ENCODE results near the gene CIB4. TPM values are rescaled to one million over a fixed set of nuclear protein-coding genes. Genes with fewer than 3 reads are reported as not detected.

The CIB4 gene
- total RNA-seq, 2 donors from 2014 or later: not detected

GRCh38 chr2:26537826-26538475 lies 103.2 kb downstream of the CIB4 start:
- Histone ChIP-seq H3K9me3 (no peaks in the 10 kb centered on the region), H3K27me3 (no peaks in the 10 kb centered on the region), H3K27ac (no peak overlapping the region), H3K4me1 (peaks cover 13% of the 10 kb centered on the region), H3K36me3 (replicated peaks in 1 of 2; ENCODE audit: insufficient read depth in 1 of 2, low read depth in 2 of 2) (no peaks in the 10 kb centered on the region), H3K4me3 (no peak overlapping the region)
- intact Hi-C loops (cut with DNase I): no loop called here
- TF ChIP-seq POLR2A (IDR thresholded peaks at IDR 0.05): no peak
- TF ChIP-seq CTCF (IDR thresholded peaks at IDR 0.05): no peak
- WGBS, 2 donors: 80 to 86% methylated on average over 11 to 14 of the region's 14 CpGs
- ATAC-seq (no peak), DNase-seq (no peak)

GRCh38 chr2:26537069-26537825 lies 103.9 kb downstream of the CIB4 start:
- Histone ChIP-seq H3K36me3 (replicated peaks in 1 of 2; ENCODE audit: insufficient read depth in 1 of 2, low read depth in 2 of 2) (no peaks in the 10 kb centered on the region), H3K9me3 (no peaks in the 10 kb centered on the region), H3K27ac (no peak overlapping the region), H3K4me1 (peaks cover 7% of the 10 kb centered on the region), H3K27me3 (no peaks in the 10 kb centered on the region), H3K4me3 (no peak overlapping the region)
- WGBS, 2 donors: 75 to 83% methylated on average over 10 to 16 of the region's 17 CpGs
- ATAC-seq (no peak), DNase-seq (no peak)
- intact Hi-C loops (cut with DNase I): no loop called here
- TF ChIP-seq CTCF (IDR thresholded peaks at IDR 0.05): no peak
- TF ChIP-seq POLR2A (IDR thresholded peaks at IDR 0.05): no peak

- 80 to 92% methylated on average over 15 to 20 of the region's 20 CpGs for WGBS, 2 donors
- Histone ChIP-seq H3K9me3 (no peaks in the 10 kb centered on the region), H3K27ac (no peak overlapping the region), H3K36me3 (replicated peaks in 1 of 2; ENCODE audit: insufficient read depth in 1 of 2, low read depth in 2 of 2) (no peaks in the 10 kb centered on the region), H3K27me3 (no peaks in the 10 kb centered on the region), H3K4me3 (no peak overlapping the region), H3K4me1 (no peaks in the 10 kb centered on the region)
- DNase-seq (no peak), ATAC-seq (no peak)
- intact Hi-C loops (cut with DNase I): no loop called here
- TF ChIP-seq CTCF (IDR thresholded peaks at IDR 0.05): no peak
- TF ChIP-seq POLR2A (IDR thresholded peaks at IDR 0.05): no peak
Observed at GRCh38 chr2:26536371-26537068, 104.6 kb downstream of the CIB4 start.

GRCh38 chr2:26535663-26536275 lies 105.4 kb downstream of the CIB4 start:
- intact Hi-C loops (cut with DNase I): no loop called here
- TF ChIP-seq CTCF (IDR thresholded peaks at IDR 0.05) (no peak), POLR2A (IDR thresholded peaks at IDR 0.05) (no peak)
- H3K27ac ChIP-seq: no peak overlapping the region
- no peaks in the 10 kb centered on the region for H3K36me3 ChIP-seq (replicated peaks in 1 of 2; ENCODE audit: insufficient read depth in 1 of 2, low read depth in 2 of 2)
- H3K27me3 ChIP-seq: no peaks in the 10 kb centered on the region
- H3K4me1 ChIP-seq: no peaks in the 10 kb centered on the region
- 57 to 69% methylated on average over 8 of the region's 8 CpGs for WGBS, 2 donors
- no peaks in the 10 kb centered on the region for H3K9me3 ChIP-seq
- ATAC-seq: no peak
- no peak for DNase-seq
- no peak overlapping the region for H3K4me3 ChIP-seq
